IMR-90 (cell line): ENCODE results near the gene CGRRF1. TPM values are rescaled to one million over a fixed set of nuclear protein-coding genes. Genes with fewer than 3 reads are reported as not detected.

Experiments
- ATAC-seq: fragments of 200-7000 bp; cut with Tn5 transposase; 2 replicates; pipeline ENCODE4 v1.9.1; 2020; ENCODE audit warnings: low read depth, mild to moderate bottlenecking, moderate library complexity
- BruUV-seq: library from RNA; stranded (reverse); fragments of 400-500 nt; replicated peaks from 2 replicates; lab custom pipeline; 2021; lab: Mats Ljungman, UMichigan
- CTCF ChIA-PET: fragments of 300-600 bp; formaldehyde crosslinking; extraction: SDS; loops from one replicate; lab custom pipeline; 2021; ENCODE audit warnings: antibody characterized with exemption; lab: Yijun Ruan, JAX
- POLR2A ChIA-PET: fragments of 300-600 bp; sonication (Branson Sonifier 250); formaldehyde crosslinking; loops from one replicate; lab custom pipeline; 2022; ENCODE audit warnings: antibody characterized with exemption; ENCODE audit not compliant: unreplicated experiment; lab: Charles Lee
- DNase-seq: peaks from one replicate; pipeline ENCODE4 v3.0.0; 2013
- H2AFZ ChIP-seq: replicated peaks from 2 replicates; pipeline ENCODE3; 2013; ENCODE audit warnings: low read length, mild to moderate bottlenecking; ENCODE audit not compliant: poor library complexity
- H2AK5ac ChIP-seq: 2 replicates; pipeline ENCODE4 v1.6.1; 2013; ENCODE audit warnings: low read depth, low read length, inconsistent platforms
- H2AK9ac ChIP-seq: replicated peaks from 2 replicates; pipeline ENCODE3; 2013; ENCODE audit warnings: mild to moderate bottlenecking, low read depth, low read length, moderate library complexity; ENCODE audit not compliant: poor library complexity
- H2BK120ac ChIP-seq: 2 replicates; pipeline ENCODE4 v1.6.1; 2013; ENCODE audit warnings: low read depth, low read length, inconsistent platforms
- H2BK15ac ChIP-seq: 3 replicates; pipeline ENCODE4 v1.6.1; 2013; ENCODE audit warnings: low read depth, low read length, inconsistent platforms
- H2BK20ac ChIP-seq: 2 replicates; pipeline ENCODE4 v1.6.1; 2013; ENCODE audit warnings: low read depth, mild to moderate bottlenecking, inconsistent platforms, low read length, moderate library complexity
- H2BK5ac ChIP-seq: 2 replicates; pipeline ENCODE4 v1.6.1; 2013; ENCODE audit warnings: mild to moderate bottlenecking, low read depth, low read length, inconsistent platforms; ENCODE audit not compliant: poor library complexity, severe bottlenecking
- H3K14ac ChIP-seq: replicated peaks from 2 replicates; pipeline ENCODE4 v1.6.1; 2013; ENCODE audit warnings: low read depth, low read length, inconsistent platforms
- H3K18ac ChIP-seq: 2 replicates; pipeline ENCODE4 v1.6.1; 2013; ENCODE audit warnings: low read depth, low read length, control low read depth
- H3K23ac ChIP-seq: 2 replicates; pipeline ENCODE4 v1.6.1; 2013; ENCODE audit warnings: low read depth, low read length, inconsistent platforms
- H3K27ac ChIP-seq: 2 replicates; pipeline ENCODE4 v1.5.1; 2013; ENCODE audit warnings: mild to moderate bottlenecking, control low read depth, low read length; ENCODE audit not compliant: insufficient read depth
- H3K27me3 ChIP-seq: 2 replicates; pipeline ENCODE4 v1.6.1; 2013; ENCODE audit warnings: low read length; ENCODE audit not compliant: control insufficient read depth, insufficient read depth
- H3K36me3 ChIP-seq: 2 replicates; pipeline ENCODE4 v1.6.1; 2013; ENCODE audit warnings: low read length, mixed read lengths; ENCODE audit not compliant: control insufficient read depth, insufficient read depth
- H3K4ac ChIP-seq: 2 replicates; pipeline ENCODE4 v1.6.1; 2013; ENCODE audit warnings: low read depth, low read length, inconsistent platforms
- H3K4me1 ChIP-seq: 2 replicates; pipeline ENCODE4 v1.6.1; 2013; ENCODE audit warnings: low read length, mixed read lengths; ENCODE audit not compliant: control insufficient read depth, insufficient read depth
- H3K4me2 ChIP-seq: 2 replicates; pipeline ENCODE4 v1.6.1; 2013; ENCODE audit warnings: low read depth, mild to moderate bottlenecking, control low read depth, low read length, moderate library complexity
- H3K4me3 ChIP-seq: 2 replicates; pipeline ENCODE4 v1.5.1; 2013; ENCODE audit warnings: low read depth, mild to moderate bottlenecking, control low read depth, low read length, moderate library complexity; ENCODE audit not compliant: insufficient read depth
- H3K56ac ChIP-seq: 2 replicates; pipeline ENCODE4 v1.6.1; 2013; ENCODE audit warnings: low read length, inconsistent platforms; ENCODE audit not compliant: insufficient read depth; ENCODE audit errors: extremely low read depth
- H3K79me1 ChIP-seq, 2 experiments: 2 replicates each; pipeline ENCODE4 v1.6.1; 2013; ENCODE audit warnings: low read length in 2 of 2, inconsistent platforms in 1 of 2, low read depth in 1 of 2
- H3K9ac ChIP-seq: 2 replicates; pipeline ENCODE4 v1.6.1; 2013; ENCODE audit warnings: low read depth, low read length, control low read depth
- H3K9me1 ChIP-seq: 2 replicates; pipeline ENCODE4 v1.6.1; 2013; ENCODE audit warnings: low read length, inconsistent platforms; ENCODE audit not compliant: insufficient read depth
- H3K9me3 ChIP-seq: 2 replicates; pipeline ENCODE4 v1.6.1; 2013; ENCODE audit warnings: low read length; ENCODE audit not compliant: control insufficient read depth, insufficient read depth
- H4K20me1 ChIP-seq: 2 replicates; pipeline ENCODE4 v1.6.1; 2013; ENCODE audit warnings: low read length, inconsistent platforms; ENCODE audit not compliant: insufficient read depth
- H4K5ac ChIP-seq: 2 replicates; pipeline ENCODE4 v1.6.1; 2013; ENCODE audit warnings: mild to moderate bottlenecking, low read depth, low read length, control low read depth
- H4K8ac ChIP-seq, 2 experiments: 2 replicates each; pipeline ENCODE4 v1.6.1; 2013; ENCODE audit warnings: low read depth in 2 of 2, low read length in 2 of 2, control low read depth in 1 of 2, inconsistent platforms in 1 of 2
- H4K91ac ChIP-seq: 2 replicates; pipeline ENCODE4 v1.6.1; 2013; ENCODE audit warnings: low read depth, low read length, inconsistent platforms; ENCODE audit not compliant: insufficient read depth
- CEBPB ChIP-seq: IDR thresholded peaks from 2 replicates; pipeline ENCODE4 v1.6.1; 2012; ENCODE audit warnings: low read depth, low read length, improper control_type of control experiment
- CHD1 ChIP-seq: IDR thresholded peaks from 2 replicates; pipeline ENCODE4 v1.6.1; 2012; ENCODE audit warnings: low read depth, low read length, improper control_type of control experiment
- ELK1 ChIP-seq: fragments of 150-350 bp; IDR thresholded peaks from 2 replicates; pipeline ENCODE4 v1.6.1; 2016; ENCODE audit warnings: low read depth, mild to moderate bottlenecking, low read length, moderate library complexity, borderline replicate concordance
- FOS ChIP-seq: fragments of 150-350 bp; IDR thresholded peaks from 2 replicates; pipeline ENCODE4 v1.6.1; 2016; ENCODE audit warnings: low read depth, low read length
- MAZ ChIP-seq: IDR thresholded peaks from 2 replicates; pipeline ENCODE4 v1.6.1; 2012; ENCODE audit warnings: low read depth, mild to moderate bottlenecking, low read length, improper control_type of control experiment, moderate library complexity, borderline replicate concordance
- MXI1 ChIP-seq: IDR thresholded peaks from 2 replicates; pipeline ENCODE4 v1.6.1; 2012; ENCODE audit warnings: low read depth, mild to moderate bottlenecking, low read length, moderate library complexity, borderline replicate concordance
- POLR2A ChIP-seq: IDR thresholded peaks from 2 replicates; pipeline ENCODE4 v1.6.1; 2012; ENCODE audit warnings: mild to moderate bottlenecking, low read depth, low read length
- RAD21 ChIP-seq: IDR thresholded peaks from 2 replicates; pipeline ENCODE4 v1.6.1; 2012; ENCODE audit warnings: low read length, improper control_type of control experiment
- RFX5 ChIP-seq: IDR thresholded peaks from 2 replicates; pipeline ENCODE4 v1.8.0; 2012; ENCODE audit warnings: low read depth, mild to moderate bottlenecking, low read length, moderate library complexity
- WGBS, 2 experiments: methylation state at CpG; one replicate each; pipeline versions ENCODE4 v1.1.5 to v1.1.7; 2013; ENCODE audit warnings: missing lambda C conversion rate in 2 of 2; ENCODE audit not compliant: insufficient read length in 1 of 2; ENCODE audit errors: extremely low coverage in 2 of 2; 5-methylcytosine and 5-hydroxymethylcytosine counted together
- dilution Hi-C: fragments of 300-500 bp; cut with HindIII; formaldehyde crosslinking; loops from one replicate; pipeline ENCODE4 v1.14.3; 2018; ENCODE audit warnings: low sequenced_read_pairs; ENCODE audit not compliant: unreplicated experiment
- in situ Hi-C: fragments of 300-500 bp; cut with MboI; formaldehyde crosslinking; loops from 3 replicates; pipeline ENCODE4 v1.14.3; 2019; ENCODE audit warnings: low sequenced_read_pairs, inconsistent platforms, mixed read lengths
- intact Hi-C: fragments of 100-400 bp; cut with micrococcal nuclease; formaldehyde crosslinking; loops from 2 replicates; pipeline ENCODE4 v1.10.0; 2022
- polyA plus RNA-seq, 3 experiments: library from polyadenylated mRNA; depleted of rRNA; stranded (reverse); fragments of >200 nt; gene quantifications; 2 replicates each; pipeline ENCODE4 v1.2.3, GENCODE V29; 2012; ENCODE audit warnings: low replicate concordance in 1 of 3
- total RNA-seq: library from RNA; depleted of rRNA; stranded (reverse); fragments of >200 nt; gene quantifications from 2 replicates; pipeline ENCODE4 v1.2.3, GENCODE V29; 2012

Gene CGRRF1
- total and polyA plus RNA-seq, 2 of the 4 experiments (the other 2 are of a cell fraction), result 6.0 to 13.8 TPM

DNA sequence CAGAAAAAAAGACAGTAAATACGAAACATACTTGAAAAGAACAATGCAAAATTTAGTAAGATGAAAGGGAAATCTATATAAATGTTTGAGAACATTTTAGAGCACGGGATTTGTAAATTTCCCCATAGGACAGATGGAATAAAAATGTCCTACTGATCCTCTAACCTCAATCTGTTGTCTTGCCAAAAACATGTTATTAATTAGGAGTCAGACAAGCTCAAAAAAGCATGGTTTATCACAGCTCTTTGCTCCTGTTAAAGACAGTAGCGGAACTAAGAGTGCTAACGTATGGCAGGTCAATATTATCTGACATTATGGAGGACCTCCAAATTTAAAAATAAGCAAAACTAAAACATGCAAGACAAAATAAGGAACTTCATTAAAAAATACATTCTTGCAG, 33.8 kb upstream of the CGRRF1 start:
- intact Hi-C loops, result no loop called here
- H3K79me1 ChIP-seq, result peaks cover 9 to 12% of the 10 kb centered on the region in 2 experiments
- H2BK15ac ChIP-seq, result no peak overlapping the region
- no peak overlapping the region for H3K4me3 ChIP-seq
- H4K5ac ChIP-seq, result no peak overlapping the region
- H2AK9ac ChIP-seq, result no peak overlapping the region
- H3K18ac ChIP-seq, result no peak overlapping the region
- no peak overlapping the region for H2BK5ac ChIP-seq
- ChIA-PET CTCF (no interaction called here), POLR2A (no interaction called here)
- no peak for DNase-seq
- H3K56ac ChIP-seq, result no peak overlapping the region
- H2AK5ac ChIP-seq, result no peak overlapping the region
- H3K36me3 ChIP-seq, result peaks cover 8% of the 10 kb centered on the region
- H2BK20ac ChIP-seq, result no peak overlapping the region
- dilution Hi-C loops, result no loop called here
- H3K4me2 ChIP-seq, result no peak overlapping the region
- no peaks in the 10 kb centered on the region for H3K4me1 ChIP-seq
- 80% methylated on average over 1 of the region's 4 CpGs; no CpG with 5 or more reads in 1 of the 2 experiments for WGBS, 2 experiments
- no peak overlapping the region for H3K23ac ChIP-seq
- H4K8ac ChIP-seq, result no peak overlapping the region
- no peaks in the 10 kb centered on the region for H4K20me1 ChIP-seq
- ATAC-seq, result no peak
- no peak overlapping the region for H2AFZ ChIP-seq
- H3K4ac ChIP-seq, result no peak overlapping the region
- no peaks in the 10 kb centered on the region for H3K9me3 ChIP-seq
- no peak overlapping the region for H3K9ac ChIP-seq
- in situ Hi-C loops, result no loop called here
- no peak overlapping the region for H4K91ac ChIP-seq
- H3K9me1 ChIP-seq, result no peaks in the 10 kb centered on the region
- TF ChIP-seq FOS, result no peak
- TF ChIP-seq MAZ, result no peak
- TF ChIP-seq CEBPB, result no peak
- no peak for TF ChIP-seq CHD1
- no peak for TF ChIP-seq POLR2A
- no peak for TF ChIP-seq MXI1
- no peak for TF ChIP-seq RAD21
- no peak for TF ChIP-seq RFX5
- no peak for TF ChIP-seq ELK1
- H3K27me3 ChIP-seq, result no peaks in the 10 kb centered on the region
- no TSS peak for BruUV-seq
- H2BK120ac ChIP-seq, result no peak overlapping the region
- no peak overlapping the region for H3K27ac ChIP-seq
- H3K14ac ChIP-seq, result no peak overlapping the region
